C4-2B (cell line): ENCODE data around the gene PPBP.

ENCODE experiments used
- ZFX ChIP-seq: fragments of 450-650 bp; IDR thresholded peaks from 2 replicates; pipeline ENCODE4 v1.6.1; 2017
- TF ChIP-seq, protein P1 (sequence below): fragments of 450-650 bp; conservative IDR thresholded peaks from 2 replicates; pipeline ENCODE4 v1.5.1; 2017; ENCODE audit warnings: mild to moderate bottlenecking

GRCh38 chr4:74021601-74022000 is 33.6 kb upstream of the PPBP start:
- TF ChIP-seq ZFX, result no peak
- TF ChIP-seq, protein P1, sequence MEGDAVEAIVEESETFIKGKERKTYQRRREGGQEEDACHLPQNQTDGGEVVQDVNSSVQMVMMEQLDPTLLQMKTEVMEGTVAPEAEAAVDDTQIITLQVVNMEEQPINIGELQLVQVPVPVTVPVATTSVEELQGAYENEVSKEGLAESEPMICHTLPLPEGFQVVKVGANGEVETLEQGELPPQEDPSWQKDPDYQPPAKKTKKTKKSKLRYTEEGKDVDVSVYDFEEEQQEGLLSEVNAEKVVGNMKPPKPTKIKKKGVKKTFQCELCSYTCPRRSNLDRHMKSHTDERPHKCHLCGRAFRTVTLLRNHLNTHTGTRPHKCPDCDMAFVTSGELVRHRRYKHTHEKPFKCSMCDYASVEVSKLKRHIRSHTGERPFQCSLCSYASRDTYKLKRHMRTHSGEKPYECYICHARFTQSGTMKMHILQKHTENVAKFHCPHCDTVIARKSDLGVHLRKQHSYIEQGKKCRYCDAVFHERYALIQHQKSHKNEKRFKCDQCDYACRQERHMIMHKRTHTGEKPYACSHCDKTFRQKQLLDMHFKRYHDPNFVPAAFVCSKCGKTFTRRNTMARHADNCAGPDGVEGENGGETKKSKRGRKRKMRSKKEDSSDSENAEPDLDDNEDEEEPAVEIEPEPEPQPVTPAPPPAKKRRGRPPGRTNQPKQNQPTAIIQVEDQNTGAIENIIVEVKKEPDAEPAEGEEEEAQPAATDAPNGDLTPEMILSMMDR, result no peak
